ENCODE results near the gene OR5K2.

The OR5K2 gene

GRCh38 chr3:98513736-98514135, 16.3 kb downstream of the OR5K2 start:
- Histone ChIP-seq H3K36me3 (ENCODE audit: control insufficient read depth, insufficient read depth, low read length) (peaks cover 6% of the 10 kb centered on the region), H3K4me3 (replicated peaks; ENCODE audit: low read depth, low read length) (no peak overlapping the region), H3K27me3 (replicated peaks; ENCODE audit: control insufficient read depth, insufficient read depth, low read length) (no peaks in the 10 kb centered on the region)
- TF ChIP-seq, protein P1, sequence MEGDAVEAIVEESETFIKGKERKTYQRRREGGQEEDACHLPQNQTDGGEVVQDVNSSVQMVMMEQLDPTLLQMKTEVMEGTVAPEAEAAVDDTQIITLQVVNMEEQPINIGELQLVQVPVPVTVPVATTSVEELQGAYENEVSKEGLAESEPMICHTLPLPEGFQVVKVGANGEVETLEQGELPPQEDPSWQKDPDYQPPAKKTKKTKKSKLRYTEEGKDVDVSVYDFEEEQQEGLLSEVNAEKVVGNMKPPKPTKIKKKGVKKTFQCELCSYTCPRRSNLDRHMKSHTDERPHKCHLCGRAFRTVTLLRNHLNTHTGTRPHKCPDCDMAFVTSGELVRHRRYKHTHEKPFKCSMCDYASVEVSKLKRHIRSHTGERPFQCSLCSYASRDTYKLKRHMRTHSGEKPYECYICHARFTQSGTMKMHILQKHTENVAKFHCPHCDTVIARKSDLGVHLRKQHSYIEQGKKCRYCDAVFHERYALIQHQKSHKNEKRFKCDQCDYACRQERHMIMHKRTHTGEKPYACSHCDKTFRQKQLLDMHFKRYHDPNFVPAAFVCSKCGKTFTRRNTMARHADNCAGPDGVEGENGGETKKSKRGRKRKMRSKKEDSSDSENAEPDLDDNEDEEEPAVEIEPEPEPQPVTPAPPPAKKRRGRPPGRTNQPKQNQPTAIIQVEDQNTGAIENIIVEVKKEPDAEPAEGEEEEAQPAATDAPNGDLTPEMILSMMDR (IDR thresholded peaks at IDR 0.05; ENCODE audit: insufficient read depth, low read length, poor library complexity, severe bottlenecking): no peak
- no peak for DNase-seq (ENCODE audit: extremely low read depth, insufficient read length)

DNA sequence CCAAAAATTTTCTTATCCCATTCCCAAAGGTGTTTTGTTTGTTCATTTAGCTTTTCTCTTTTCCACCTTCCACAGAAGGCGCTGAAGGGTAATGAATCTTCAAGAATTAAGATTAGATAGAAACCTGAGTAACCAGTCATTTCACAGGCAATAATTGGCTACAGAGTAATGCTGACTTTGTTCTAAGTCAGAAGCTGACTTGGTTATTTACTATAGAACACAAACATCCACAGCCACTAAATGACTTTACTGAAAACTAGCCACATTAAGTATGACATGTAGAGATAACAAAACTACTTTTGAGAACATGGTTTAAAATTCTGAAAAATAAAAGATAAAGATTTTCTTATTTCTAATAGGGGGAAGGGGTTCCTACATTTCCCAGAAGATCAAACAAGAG, 17.5 kb downstream of the OR5K2 start:
- H3K27me3 ChIP-seq (replicated peaks; ENCODE audit: control insufficient read depth, insufficient read depth, low read length): no peaks in the 10 kb centered on the region
- H3K4me3 ChIP-seq (replicated peaks; ENCODE audit: low read depth, low read length): no peak overlapping the region
- no peak for DNase-seq (ENCODE audit: extremely low read depth, insufficient read length)
- peaks cover 8% of the 10 kb centered on the region for H3K36me3 ChIP-seq (ENCODE audit: control insufficient read depth, insufficient read depth, low read length)
- TF ChIP-seq, protein P1 (IDR thresholded peaks at IDR 0.05; ENCODE audit: insufficient read depth, low read length, poor library complexity, severe bottlenecking): no peak

GRCh38 chr3:98518816-98519215, 21.3 kb downstream of the OR5K2 start:
- no peaks in the 10 kb centered on the region for H3K27me3 ChIP-seq (replicated peaks; ENCODE audit: control insufficient read depth, insufficient read depth, low read length)
- peaks cover 6% of the 10 kb centered on the region for H3K36me3 ChIP-seq (ENCODE audit: control insufficient read depth, insufficient read depth, low read length)
- TF ChIP-seq, protein P1 (IDR thresholded peaks at IDR 0.05; ENCODE audit: insufficient read depth, low read length, poor library complexity, severe bottlenecking): no peak
- no peak for DNase-seq (ENCODE audit: extremely low read depth, insufficient read length)
- peak overlapping the region; percentile 9; the same call in 1 of the 2 replicates for H3K4me3 ChIP-seq (replicated peaks; ENCODE audit: low read depth, low read length)

GRCh38 chr3:98519351-98519750, 21.9 kb downstream of the OR5K2 start:
- no peak for DNase-seq (ENCODE audit: extremely low read depth, insufficient read length)
- peak overlapping the region; percentile 9; the same call in 1 of the 2 replicates for H3K4me3 ChIP-seq (replicated peaks; ENCODE audit: low read depth, low read length)
- H3K27me3 ChIP-seq (replicated peaks; ENCODE audit: control insufficient read depth, insufficient read depth, low read length): no peaks in the 10 kb centered on the region
- peaks cover 6% of the 10 kb centered on the region for H3K36me3 ChIP-seq (ENCODE audit: control insufficient read depth, insufficient read depth, low read length)
- TF ChIP-seq, protein P1 (IDR thresholded peaks at IDR 0.05; ENCODE audit: insufficient read depth, low read length, poor library complexity, severe bottlenecking): no peak

DNA sequence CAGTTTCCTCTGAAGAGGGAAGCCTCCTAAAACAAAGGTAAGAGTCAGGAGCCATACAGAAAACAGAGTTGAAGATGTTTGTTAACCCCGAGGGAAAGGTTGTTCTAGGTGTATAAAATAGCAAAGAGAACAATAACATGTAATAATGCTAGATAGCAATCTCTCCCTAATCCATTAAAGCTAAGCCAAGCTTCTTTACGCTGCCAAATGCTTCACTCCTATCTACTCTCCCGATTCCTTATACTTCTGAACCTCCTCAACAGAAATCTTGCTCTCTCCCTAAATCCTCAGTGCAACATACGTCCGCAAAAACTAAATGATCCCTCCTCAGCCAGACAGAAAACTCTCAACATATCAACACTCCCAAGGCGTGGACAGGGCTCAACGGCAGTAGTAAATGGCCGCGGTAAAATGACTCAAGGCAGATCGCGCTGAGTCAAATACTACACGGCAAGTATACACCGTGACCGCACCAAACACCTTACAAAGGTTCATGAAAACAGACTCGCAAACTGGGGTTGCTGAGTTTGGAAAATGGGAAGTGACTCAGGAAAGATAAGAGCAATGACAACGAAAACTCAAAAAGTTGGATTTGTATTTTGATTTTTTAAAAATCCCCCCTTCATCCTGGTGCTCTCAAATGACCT, 24.5 kb downstream of the OR5K2 start:
- H3K27me3 ChIP-seq (replicated peaks; ENCODE audit: control insufficient read depth, insufficient read depth, low read length): no peaks in the 10 kb centered on the region
- TF ChIP-seq, protein P1 (IDR thresholded peaks at IDR 0.05; ENCODE audit: insufficient read depth, low read length, poor library complexity, severe bottlenecking): no peak
- peak overlapping the region; percentile 80 for H3K4me3 ChIP-seq (replicated peaks; ENCODE audit: low read depth, low read length)
- peaks cover 2% of the 10 kb centered on the region for H3K36me3 ChIP-seq (ENCODE audit: control insufficient read depth, insufficient read depth, low read length)
- DNase-seq (ENCODE audit: extremely low read depth, insufficient read length): no peak

Measured in GM06990 (cell line).